Left lung (tissue), 14 donors: ENCODE measurements around the gene UPK3BL1. TPM values are rescaled to one million over a fixed set of nuclear protein-coding genes. Genes with fewer than 3 reads are reported as not detected.
A peak's percentile ranks its signal among the peaks of the same experiment; 100 is the strongest.
"Not testable (repeated sequence)": the region's sequence is repeated elsewhere in the genome, so short reads cannot be mapped to it uniquely, and the experiment has no call there.

Source experiments
- ATAC-seq: fragments of 200-7000 bp; cut with Tn5 transposase; one replicate; pipeline ENCODE4 v1.9.1; 2020; ENCODE audit warnings: moderate library complexity
- DNase-seq, 4 donors: peaks; one replicate each; pipeline ENCODE4 v3.0.0-alpha.2; 2013 to 2020
- H3K27ac ChIP-seq, 2 donors: fragments of 200-600 bp; sonication (generic) in 1 of 2; one replicate each; pipeline versions ENCODE4 v1.5.0 to v1.8.0; 2020 to 2021
- H3K27me3 ChIP-seq, 2 donors: fragments of 200-600 bp; sonication (generic) in 1 of 2; one replicate each; pipeline versions ENCODE4 v1.5.0 to v1.8.0; 2020 to 2021
- H3K36me3 ChIP-seq, 2 donors: fragments of 200-600 bp; sonication (generic) in 1 of 2; one replicate each; pipeline versions ENCODE4 v1.5.0 to v1.8.0; 2020 to 2021
- H3K4me1 ChIP-seq, 2 donors: fragments of 200-600 bp; one replicate each; pipeline ENCODE4 v1.8.0; 2021
- H3K4me3 ChIP-seq, 2 donors: fragments of 200-600 bp; sonication (generic) in 1 of 2; one replicate each; pipeline versions ENCODE4 v1.5.0 to v1.8.0; 2020 to 2021; ENCODE audit warnings: mild to moderate bottlenecking in 1 of 2
- H3K9me3 ChIP-seq, 2 donors: fragments of 200-600 bp; sonication (generic) in 1 of 2; one replicate each; pipeline versions ENCODE4 v1.5.0 to v1.8.0; 2020 to 2021
- intact Hi-C, 2 donors: fragments of 100-400 bp; cut with DNase I; formaldehyde crosslinking; loops; one replicate each; pipeline versions ENCODE4 v1.11.2 to v1.14.2; 2022
- long read RNA-seq, 12 donors: library from polyadenylated mRNA in 2 of 12; unstranded in 2 of 12; transcript quantifications; one replicate each; pipeline ENCODE4 v2.0.0 and lab custom pipeline, GENCODE V29; 2019 to 2026
- polyA plus RNA-seq, 6 donors: library from polyadenylated mRNA; unstranded; fragments of 120-200 nt; gene quantifications; one replicate each; pipeline ENCODE4 v1.2.1, GENCODE V29; 2013; ENCODE audit not compliant: insufficient read length in 6 of 6
- total RNA-seq, 2 donors: library from RNA; stranded (reverse); fragmentation: NEBNext Ultra II Directional; extraction: Animal tissue kit (Norgen Biotek cat#: 25700); gene quantifications; one replicate each; pipeline ENCODE4 v1.2.1, GENCODE V29; 2021
- donor health status: DM: no; HTN: yes; CAD: no.
- donor health status: DM: no; HTN: no; CAD: no.

UPK3BL1 gene, protein sequence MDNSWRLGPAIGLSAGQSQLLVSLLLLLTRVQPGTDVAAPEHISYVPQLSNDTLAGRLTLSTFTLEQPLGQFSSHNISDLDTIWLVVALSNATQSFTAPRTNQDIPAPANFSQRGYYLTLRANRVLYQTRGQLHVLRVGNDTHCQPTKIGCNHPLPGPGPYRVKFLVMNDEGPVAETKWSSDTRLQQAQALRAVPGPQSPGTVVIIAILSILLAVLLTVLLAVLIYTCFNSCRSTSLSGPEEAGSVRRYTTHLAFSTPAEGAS
- 10 to 100 TPM; 15.7 to 18.2 TPM for total RNA-seq
- polyA plus RNA-seq, result 10 to 100 TPM in 5 of 6 donors, 1 to 10 TPM in 1; 7.5 to 38.4 (median 25.3) TPM
- long read RNA-seq, donor 1, transcript UPK3BL1-201 (6 exons, 1,342 nt), result major isoform, 6 of 6 reads
- long read RNA-seq, donor 1, partial matches to known transcripts, result 0 of 6 reads
- long read RNA-seq, donor 1, other reads (novel, unspliced or antisense), result 0 of 6 reads
- long read RNA-seq, donor 2, partial matches to known transcripts, result 0 of 4 reads
- long read RNA-seq, donor 2, other reads (novel, unspliced or antisense), result 0 of 4 reads
- long read RNA-seq, donor 3, partial matches to known transcripts, result 0 of 4 reads
- long read RNA-seq, donor 3, other reads (novel, unspliced or antisense), result 0 of 4 reads
- long read RNA-seq, donor 4, partial matches to known transcripts, result 0 of 1 reads
- long read RNA-seq, donor 4, other reads (novel, unspliced or antisense), result 0 of 1 reads
- long read RNA-seq, donor 5, partial matches to known transcripts, result 0 of 3 reads
- long read RNA-seq, donor 5, other reads (novel, unspliced or antisense), result 0 of 3 reads
- long read RNA-seq, donor 6, partial matches to known transcripts, result 0 of 1 reads
- long read RNA-seq, donor 6, other reads (novel, unspliced or antisense), result 0 of 1 reads
- long read RNA-seq, donor 7, partial matches to known transcripts, result 0 of 3 reads
- long read RNA-seq, donor 7, other reads (novel, unspliced or antisense), result 0 of 3 reads
- long read RNA-seq, donor 8, partial matches to known transcripts, result 0 of 3 reads
- long read RNA-seq, donor 8, other reads (novel, unspliced or antisense), result 0 of 3 reads
- long read RNA-seq, donor 9, result 0 reads
- long read RNA-seq, donor 10, partial matches to known transcripts, result 0 of 1 reads
- long read RNA-seq, donor 10, other reads (novel, unspliced or antisense), result 0 of 1 reads
- long read RNA-seq, donor 11, partial matches to known transcripts, result 0 of 1 reads
- long read RNA-seq, donor 11, other reads (novel, unspliced or antisense), result 0 of 1 reads
- long read RNA-seq, donor 12, partial matches to known transcripts, result 0 of 4 reads
- long read RNA-seq, donor 12, other reads (novel, unspliced or antisense), result 0 of 4 reads

- H3K4me3 ChIP-seq, DNase-seq, H3K9me3 ChIP-seq, intact Hi-C loops, H3K4me1 ChIP-seq, H3K27me3 ChIP-seq, H3K36me3 ChIP-seq, H3K27ac ChIP-seq: not testable (repeated sequence)
- peak; percentile 47 for ATAC-seq
These were observed at the start of gene UPK3BL1 for GRCh38 chr7:102642691-102643090. Gene UPK3BL1, minus strand, starts transcription at chr7:102642791. Its CDS starts 50 bp downstream, at chr7:102642741.

GRCh38 chr7:102690602-102691001 lies 48.0 kb upstream of the UPK3BL1 start:
- DNase-seq, result peak in 1 of 4 donors; percentile 53
- H3K27ac ChIP-seq, H3K4me1 ChIP-seq, H3K27me3 ChIP-seq, ATAC-seq, H3K9me3 ChIP-seq, H3K36me3 ChIP-seq, H3K4me3 ChIP-seq, intact Hi-C loops: not testable (repeated sequence)

DNA sequence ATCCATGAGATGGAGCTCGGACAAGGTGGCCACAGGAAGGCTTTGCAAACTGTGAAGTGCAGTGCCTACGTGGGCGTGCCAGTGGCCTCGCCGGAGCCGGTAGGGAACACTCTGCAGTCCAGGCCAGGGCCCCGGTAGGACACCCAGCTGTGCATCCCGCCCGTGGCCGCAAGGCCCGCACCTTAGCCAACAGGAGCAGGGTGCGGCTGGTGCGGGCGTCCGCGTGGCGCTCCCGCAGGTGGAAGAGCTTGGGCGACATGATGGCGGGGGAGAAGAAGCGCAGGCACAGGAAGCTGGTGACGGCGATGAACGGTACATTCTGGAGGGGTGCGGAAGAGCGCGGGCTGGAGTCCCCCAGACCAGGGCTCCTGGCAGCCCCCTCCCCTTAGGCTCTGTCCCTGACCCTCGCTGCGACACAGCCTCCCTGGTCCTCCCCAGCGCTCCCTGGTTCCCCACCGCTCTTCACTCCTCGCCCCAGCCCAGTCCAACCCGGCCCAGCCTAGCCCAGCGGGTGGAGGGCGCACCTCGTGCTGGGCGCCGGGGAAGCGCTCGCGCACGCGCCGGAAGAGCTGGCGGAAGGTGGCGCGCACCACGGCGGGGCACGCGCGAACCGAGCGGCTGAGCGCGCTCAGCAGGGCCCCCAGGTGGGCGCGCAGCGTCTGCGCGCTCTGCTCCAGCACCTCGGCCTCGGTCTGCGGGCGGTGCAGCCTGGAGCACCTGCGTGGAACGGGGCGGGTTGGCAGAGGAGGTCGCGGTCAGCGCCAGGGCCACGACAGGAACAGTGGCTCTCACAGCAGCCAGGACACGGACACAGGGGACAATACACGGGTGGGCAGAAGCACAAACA lies 47.1 kb upstream of the UPK3BL1 start:
- peak in 1 of 4 donors; percentile 72 for DNase-seq
- intact Hi-C loops, result not testable (repeated sequence)

GRCh38 chr7:102688299-102689036 lies 45.9 kb upstream of the UPK3BL1 start:
- intact Hi-C loops, H3K4me1 ChIP-seq, H3K27ac ChIP-seq, H3K27me3 ChIP-seq, DNase-seq, H3K4me3 ChIP-seq, H3K36me3 ChIP-seq, H3K9me3 ChIP-seq: not testable (repeated sequence)
- peak; percentile 94 for ATAC-seq

More for the DNA sequence above, 47.1 kb upstream of the UPK3BL1 start:
- H3K27ac ChIP-seq, H3K9me3 ChIP-seq, H3K27me3 ChIP-seq, H3K36me3 ChIP-seq, H3K4me1 ChIP-seq, H3K4me3 ChIP-seq: not testable (repeated sequence)
- peak; percentile 44 for ATAC-seq

- H3K4me1 ChIP-seq, DNase-seq, H3K27ac ChIP-seq, H3K36me3 ChIP-seq, H3K27me3 ChIP-seq, H3K4me3 ChIP-seq, H3K9me3 ChIP-seq, ATAC-seq, intact Hi-C loops: not testable (repeated sequence)
These were observed 40.0 kb upstream of the UPK3BL1 start for GRCh38 chr7:102682560-102682959.

- DNase-seq, intact Hi-C loops, H3K27ac ChIP-seq, H3K36me3 ChIP-seq, H3K4me1 ChIP-seq, H3K27me3 ChIP-seq, H3K9me3 ChIP-seq, H3K4me3 ChIP-seq: not testable (repeated sequence)
- ATAC-seq, result peak; percentile 6
These were observed 38.2 kb upstream of the UPK3BL1 start for GRCh38 chr7:102680780-102681179.

DNA sequence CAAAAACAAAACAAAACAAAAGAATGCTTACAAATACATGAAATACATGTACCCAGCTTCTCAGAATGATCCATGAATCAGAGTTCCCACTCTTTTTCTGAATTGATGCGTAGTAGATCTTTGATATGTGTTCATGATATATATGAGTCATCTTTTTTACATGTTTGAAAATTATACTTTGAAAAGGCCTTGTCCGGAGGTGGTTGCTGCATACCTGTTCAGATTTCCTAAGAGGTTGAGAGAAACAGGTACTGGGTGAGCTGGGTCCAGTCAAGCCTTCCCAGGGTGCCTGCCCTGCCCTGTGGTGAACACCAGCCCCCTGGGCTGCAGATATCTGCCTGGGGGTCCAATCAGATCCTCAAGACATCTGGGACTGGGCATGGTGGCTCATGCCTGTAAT lies 33.0 kb upstream of the UPK3BL1 start:
- H3K4me3 ChIP-seq, H3K27ac ChIP-seq, H3K36me3 ChIP-seq, H3K9me3 ChIP-seq, intact Hi-C loops, H3K27me3 ChIP-seq, ATAC-seq, H3K4me1 ChIP-seq: not testable (repeated sequence)
- peak in 2 of 4 donors; percentile 24 to 37 for DNase-seq

DNA sequence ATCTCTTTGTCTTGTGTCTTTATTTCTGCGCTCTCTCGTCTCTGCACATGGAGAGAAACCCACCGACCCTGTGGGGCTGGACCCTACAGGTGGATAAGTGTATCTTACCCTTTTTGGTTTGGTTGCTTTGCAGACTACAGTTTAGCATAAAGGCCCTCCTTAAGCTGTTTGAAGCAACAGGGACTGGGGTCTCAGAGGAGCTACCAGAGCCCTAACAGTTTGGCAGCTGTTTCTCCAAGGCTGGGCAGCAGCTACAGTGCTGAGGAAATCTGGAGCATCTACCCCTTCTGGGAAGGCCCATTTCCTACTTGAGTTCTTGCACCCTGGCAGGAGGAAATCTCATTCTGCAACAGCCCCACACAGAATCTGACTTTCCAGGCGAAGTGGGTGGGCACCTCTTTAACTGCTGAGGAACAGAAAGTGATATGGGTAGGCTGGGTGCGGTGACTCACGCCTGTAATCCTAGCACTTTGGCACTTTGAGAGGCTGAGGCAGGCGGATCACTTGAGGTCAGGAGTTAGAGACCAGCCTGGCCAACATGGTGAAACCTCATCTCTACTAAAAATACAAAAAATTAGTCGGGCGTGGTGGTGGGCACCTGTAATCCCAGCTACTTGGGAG lies 31.0 kb upstream of the UPK3BL1 start:
- H3K27me3 ChIP-seq, H3K27ac ChIP-seq, H3K4me3 ChIP-seq, H3K36me3 ChIP-seq, H3K9me3 ChIP-seq, H3K4me1 ChIP-seq, DNase-seq, intact Hi-C loops: not testable (repeated sequence)
- peak; percentile 3 for ATAC-seq

- H3K36me3 ChIP-seq, intact Hi-C loops, H3K27ac ChIP-seq, DNase-seq, H3K27me3 ChIP-seq, H3K4me1 ChIP-seq, H3K4me3 ChIP-seq, H3K9me3 ChIP-seq: not testable (repeated sequence)
- peak; percentile 44 for ATAC-seq
These were observed 29.3 kb upstream of the UPK3BL1 start for GRCh38 chr7:102671956-102672307.

DNA sequence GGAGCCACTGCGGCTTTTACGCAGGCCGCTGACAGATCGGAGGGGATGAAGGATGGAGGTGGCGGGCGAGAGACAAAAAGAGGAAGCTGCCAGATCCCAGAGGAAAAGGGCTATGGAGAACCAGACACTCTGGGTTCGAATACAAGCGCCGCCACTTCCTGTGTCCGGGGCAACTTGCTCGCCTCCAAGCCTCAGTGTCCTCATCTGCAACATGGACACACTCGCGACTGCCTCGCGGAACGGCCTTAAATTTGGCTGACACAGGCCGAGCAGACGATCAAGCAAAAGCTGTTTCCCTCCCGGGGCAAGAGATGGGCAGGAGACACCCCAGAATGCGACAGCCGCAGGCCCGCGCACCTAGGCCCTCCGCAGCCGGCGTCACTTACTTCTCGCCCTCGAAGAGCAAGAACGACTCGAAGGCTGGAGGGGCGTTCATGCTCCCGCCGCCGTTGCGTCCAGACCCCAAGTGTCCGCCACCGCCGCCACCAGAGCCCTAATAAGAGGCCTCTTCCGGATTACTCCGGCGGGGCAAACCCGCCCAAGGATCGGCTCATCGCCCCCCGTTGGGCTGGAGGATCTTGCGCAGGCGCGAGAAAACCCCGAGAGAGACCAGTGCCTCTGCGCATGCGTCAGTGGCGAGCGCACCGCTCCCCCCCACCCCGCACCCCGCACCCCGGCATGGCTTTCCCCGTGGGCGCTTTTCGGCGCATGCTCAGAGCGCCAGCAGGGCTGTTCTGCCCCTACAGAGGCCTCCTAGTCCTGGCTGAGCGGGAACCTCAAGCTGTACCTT lies 28.8 kb upstream of the UPK3BL1 start, which contains the start of gene POLR2J2:
POLR2J2 (minus strand) TSS at position 498 of the 790 bp plus-strand sequence; CDS start at position 436, 62 bp downstream.
- H3K27me3 ChIP-seq, H3K4me1 ChIP-seq, H3K9me3 ChIP-seq, H3K27ac ChIP-seq, H3K36me3 ChIP-seq, intact Hi-C loops: not testable (repeated sequence)
- ATAC-seq (peak; percentile 73), DNase-seq (peak in 1 of 4 donors; percentile 80)
- H3K4me3 ChIP-seq, result peak within 1 kb of the TSS in 1 of 2 donors; percentile 27
